Upper lobe of right lung (tissue), 1 donor: Measurements from ENCODE around the gene ANKRD27. TPM values are rescaled to one million over a fixed set of nuclear protein-coding genes. Genes with fewer than 3 reads are reported as not detected.
A peak's percentile ranks its signal among the peaks of the same experiment; 100 is the strongest.

Source experiments
- ATAC-seq: fragments of 200-7000 bp; cut with Tn5 transposase; one replicate; pipeline ENCODE4 v1.9.1; 2020; ENCODE audit warnings: mild to moderate bottlenecking, moderate library complexity
- DNase-seq: peaks from one replicate; pipeline ENCODE4 v3.0.0-alpha.2; 2020
- H3K27ac ChIP-seq: fragments of 200-600 bp; one replicate; pipeline ENCODE4 v1.8.0; 2022
- H3K27me3 ChIP-seq: fragments of 200-600 bp; one replicate; pipeline ENCODE4 v1.8.0; 2022; ENCODE audit warnings: mild to moderate bottlenecking
- H3K36me3 ChIP-seq: fragments of 200-600 bp; one replicate; pipeline ENCODE4 v1.8.0; 2022
- H3K4me1 ChIP-seq: fragments of 200-600 bp; one replicate; pipeline ENCODE4 v1.8.0; 2022
- H3K4me3 ChIP-seq: fragments of 200-600 bp; one replicate; pipeline ENCODE4 v1.8.0; 2022; ENCODE audit warnings: mild to moderate bottlenecking
- H3K9me3 ChIP-seq: fragments of 200-600 bp; one replicate; pipeline ENCODE4 v1.8.0; 2022
- intact Hi-C: fragments of 100-400 bp; cut with DNase I; formaldehyde crosslinking; loops from one replicate; pipeline ENCODE4 v1.11.0; 2022
- total RNA-seq: library from RNA; stranded (reverse); fragmentation: NEBNext Ultra II Directional; extraction: Animal tissue kit (Norgen Biotek cat#: 25700); gene quantifications from one replicate; pipeline ENCODE4 v1.2.1, GENCODE V29; 2021
- TF ChIP-seq, protein P1 (sequence below): fragments of 200-600 bp; IDR thresholded peaks from one replicate; pipeline ENCODE4 v1.8.0; 2022; ENCODE audit warnings: antibody characterized with exemption
- donor health status: DM: no; HTN: yes; CAD: no; lungs with severe emphysema.

The ANKRD27 gene
- total RNA-seq, 1 donor from 2014 or later: 35.6 TPM

DNA sequence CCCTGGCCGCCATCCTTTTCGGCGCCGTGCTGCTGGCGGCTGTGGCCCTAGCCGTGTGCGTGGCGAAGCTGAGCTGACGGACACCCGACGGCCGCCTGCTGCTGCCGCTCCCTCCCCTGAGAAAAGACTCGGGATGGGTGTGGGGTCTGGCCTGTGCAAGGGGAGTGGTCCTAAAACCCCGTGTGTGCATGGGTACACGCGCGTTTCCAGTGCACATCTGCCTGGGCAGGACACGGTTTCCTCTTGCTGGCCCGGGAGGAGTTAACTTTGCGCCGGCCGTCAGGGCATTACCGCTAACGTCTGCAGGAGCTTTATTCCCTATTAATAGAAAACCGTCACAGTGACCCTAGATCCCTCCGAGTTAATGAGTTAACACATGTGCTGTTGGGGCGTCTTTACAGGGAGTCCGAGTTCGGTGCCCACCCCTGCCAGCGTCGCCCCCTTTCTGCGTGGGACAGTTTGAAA, 1.9 kb upstream of the ANKRD27 start:
- peaks cover 18% of the 10 kb centered on the region for H3K4me1 ChIP-seq

DNA sequence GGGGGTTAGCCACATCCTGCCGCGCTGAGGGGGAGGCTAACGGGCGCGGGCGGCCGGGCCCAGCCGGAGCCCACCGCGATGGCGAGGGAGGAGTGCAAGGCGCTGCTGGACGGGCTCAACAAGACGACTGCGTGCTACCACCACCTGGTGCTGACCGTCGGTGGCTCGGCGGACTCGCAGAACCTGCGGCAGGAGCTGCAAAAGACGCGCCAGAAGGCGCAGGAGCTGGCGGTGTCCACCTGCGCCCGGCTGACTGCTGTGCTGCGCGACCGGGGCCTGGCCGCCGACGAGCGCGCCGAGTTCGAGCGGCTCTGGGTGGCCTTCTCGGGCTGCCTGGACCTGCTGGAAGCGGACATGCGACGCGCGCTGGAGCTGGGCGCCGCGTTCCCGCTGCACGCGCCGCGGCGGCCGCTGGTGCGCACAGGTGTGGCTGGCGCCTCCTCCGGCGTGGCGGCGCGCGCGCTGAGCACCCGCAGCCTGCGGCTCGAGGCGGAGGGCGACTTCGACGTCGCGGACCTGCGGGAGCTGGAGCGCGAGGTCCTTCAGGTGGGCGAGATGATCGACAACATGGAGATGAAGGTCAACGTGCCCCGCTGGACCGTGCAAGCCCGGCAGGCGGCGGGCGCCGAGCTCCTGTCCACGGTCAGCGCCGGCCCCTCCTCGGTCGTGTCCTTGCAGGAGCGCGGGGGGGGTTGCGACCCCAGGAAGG, 1.4 kb upstream of the ANKRD27 start:
- Histone ChIP-seq H3K36me3 (no peaks in the 10 kb centered on the region), H3K9me3 (no peaks in the 10 kb centered on the region), H3K27ac (no peak overlapping the region), H3K27me3 (peaks cover 22% of the 10 kb centered on the region), H3K4me1 (peaks cover 18% of the 10 kb centered on the region), H3K4me3 (peak overlapping the region; percentile 81)
- ATAC-seq (peak; percentile 5), DNase-seq (peak; percentile 73)
- intact Hi-C loops: no loop called here
- TF ChIP-seq, protein P1, sequence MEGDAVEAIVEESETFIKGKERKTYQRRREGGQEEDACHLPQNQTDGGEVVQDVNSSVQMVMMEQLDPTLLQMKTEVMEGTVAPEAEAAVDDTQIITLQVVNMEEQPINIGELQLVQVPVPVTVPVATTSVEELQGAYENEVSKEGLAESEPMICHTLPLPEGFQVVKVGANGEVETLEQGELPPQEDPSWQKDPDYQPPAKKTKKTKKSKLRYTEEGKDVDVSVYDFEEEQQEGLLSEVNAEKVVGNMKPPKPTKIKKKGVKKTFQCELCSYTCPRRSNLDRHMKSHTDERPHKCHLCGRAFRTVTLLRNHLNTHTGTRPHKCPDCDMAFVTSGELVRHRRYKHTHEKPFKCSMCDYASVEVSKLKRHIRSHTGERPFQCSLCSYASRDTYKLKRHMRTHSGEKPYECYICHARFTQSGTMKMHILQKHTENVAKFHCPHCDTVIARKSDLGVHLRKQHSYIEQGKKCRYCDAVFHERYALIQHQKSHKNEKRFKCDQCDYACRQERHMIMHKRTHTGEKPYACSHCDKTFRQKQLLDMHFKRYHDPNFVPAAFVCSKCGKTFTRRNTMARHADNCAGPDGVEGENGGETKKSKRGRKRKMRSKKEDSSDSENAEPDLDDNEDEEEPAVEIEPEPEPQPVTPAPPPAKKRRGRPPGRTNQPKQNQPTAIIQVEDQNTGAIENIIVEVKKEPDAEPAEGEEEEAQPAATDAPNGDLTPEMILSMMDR: no peak

More for the DNA sequence above, 1.9 kb upstream of the ANKRD27 start:
- no peaks in the 10 kb centered on the region for H3K9me3 ChIP-seq
- H3K36me3 ChIP-seq: no peaks in the 10 kb centered on the region
- no peak for DNase-seq
- intact Hi-C loops: no loop called here
- no peak for ATAC-seq
- peaks cover 22% of the 10 kb centered on the region for H3K27me3 ChIP-seq
- TF ChIP-seq, protein P1: no peak
- no peak overlapping the region for H3K27ac ChIP-seq
- peak overlapping the region; percentile 81 for H3K4me3 ChIP-seq

DNA sequence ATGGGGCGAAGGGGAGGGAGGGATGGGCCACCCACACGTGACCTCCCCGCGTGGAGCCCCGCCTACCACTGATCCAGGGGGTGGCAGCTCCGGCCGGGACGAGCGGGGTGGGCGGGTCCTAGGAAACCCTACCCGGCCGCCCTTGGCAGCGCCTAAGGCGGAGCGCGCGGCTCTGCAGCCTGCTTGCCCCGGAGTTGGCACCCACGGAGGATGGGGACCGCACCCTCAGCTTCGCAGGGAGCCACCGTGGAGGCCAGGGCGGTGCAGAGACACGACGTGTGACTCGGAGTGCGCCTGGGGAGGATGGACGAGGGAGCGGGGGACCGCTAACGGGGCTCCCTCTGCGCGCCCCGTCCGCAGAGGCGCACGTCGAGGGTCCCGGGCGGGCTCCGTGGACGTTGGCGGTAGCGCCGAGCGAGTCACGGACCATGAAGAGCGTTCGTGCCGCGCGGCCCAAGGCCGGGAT, 773 bp upstream of the ANKRD27 start, which contains the start of gene RGS9BP:
TSS of gene RGS9BP (plus strand) at position 129 of the 466 bp plus-strand sequence. CDS start 416 bp downstream, outside the sequence.
- Histone ChIP-seq H3K27ac (peak within 1 kb of the TSS; percentile 81), H3K4me3 (peak within 1 kb of the TSS; percentile 81), H3K27me3 (peaks cover 22% of the 10 kb centered on the region), H3K9me3 (no peaks in the 10 kb centered on the region), H3K36me3 (no peaks in the 10 kb centered on the region), H3K4me1 (peaks cover 20% of the 10 kb centered on the region)
- TF ChIP-seq, protein P1: no peak
- DNase-seq (peak; percentile 93), ATAC-seq (peak; percentile 79)
- intact Hi-C loops: no loop called here

DNA sequence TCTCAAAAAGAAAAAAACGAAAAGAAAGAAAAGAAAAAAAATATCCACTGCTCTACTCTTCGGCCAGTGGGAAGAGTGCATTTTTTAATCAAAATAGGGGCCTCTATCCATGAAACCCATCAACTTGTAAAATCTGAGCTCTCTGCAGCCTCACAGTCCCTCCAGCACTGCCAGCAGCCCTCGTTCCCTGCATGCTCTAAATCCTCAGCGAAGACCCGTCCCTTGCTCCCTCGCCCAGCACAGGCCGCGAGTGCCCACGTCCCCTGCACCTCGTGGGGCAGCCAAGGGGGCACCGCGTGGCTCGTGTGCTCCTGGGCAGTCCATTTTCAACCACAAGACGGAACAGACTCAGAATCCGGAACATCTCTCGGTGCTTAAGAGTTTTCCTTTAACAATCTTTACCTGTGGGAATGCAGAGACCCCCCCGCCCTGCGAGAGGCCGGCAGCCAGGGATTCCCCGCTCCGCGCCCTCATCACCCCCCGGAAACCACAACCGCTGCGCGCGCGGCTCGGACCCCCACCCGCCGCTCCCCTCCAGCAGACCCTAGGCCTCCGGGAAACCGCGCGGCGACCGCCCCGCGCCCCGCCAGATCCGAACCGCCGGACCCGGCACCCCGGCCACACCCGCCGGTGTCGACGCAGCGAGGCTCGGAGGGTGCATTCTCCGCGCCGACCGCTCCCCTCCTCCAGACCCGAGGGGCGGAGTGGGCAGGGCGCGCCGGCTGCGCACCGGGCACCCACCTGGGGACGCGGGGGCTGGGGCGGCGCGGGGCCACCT, 638 bp downstream of the ANKRD27 start:
- Histone ChIP-seq H3K36me3 (no peaks in the 10 kb centered on the region), H3K4me3 (peak overlapping the region; percentile 81), H3K4me1 (peaks cover 30% of the 10 kb centered on the region), H3K27ac (peak overlapping the region; percentile 81), H3K27me3 (peaks cover 22% of the 10 kb centered on the region), H3K9me3 (no peaks in the 10 kb centered on the region)
- ATAC-seq (no peak), DNase-seq (no peak)
- TF ChIP-seq, protein P1: no peak
- intact Hi-C loops: no loop called here

DNA sequence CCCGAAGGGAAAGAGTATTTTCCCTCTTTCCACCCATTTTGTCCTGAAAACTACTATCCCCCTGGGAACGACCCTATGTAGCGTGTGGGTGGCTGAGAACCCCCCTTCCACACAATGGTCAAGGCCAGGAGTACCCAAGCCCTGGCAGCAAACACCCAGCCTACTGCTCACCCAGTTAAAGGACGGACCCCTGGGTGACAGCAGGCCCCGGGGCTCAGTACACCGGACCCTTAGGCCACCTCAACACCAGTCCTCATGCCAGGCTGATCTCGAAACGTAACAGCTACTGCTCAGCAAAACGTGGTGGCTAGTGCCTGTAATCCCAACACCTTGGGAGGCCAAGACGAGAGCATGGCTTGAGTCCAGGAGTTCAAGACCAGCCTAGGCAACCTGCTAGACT, 1.4 kb downstream of the ANKRD27 start:
- peak overlapping the region; percentile 81 for H3K4me3 ChIP-seq
- peaks cover 22% of the 10 kb centered on the region for H3K27me3 ChIP-seq
- TF ChIP-seq, protein P1: no peak
- DNase-seq (no peak), ATAC-seq (no peak)
- H3K4me1 ChIP-seq: peaks cover 30% of the 10 kb centered on the region
- intact Hi-C loops: no loop called here
- H3K27ac ChIP-seq: no peak overlapping the region
- no peaks in the 10 kb centered on the region for H3K9me3 ChIP-seq
- H3K36me3 ChIP-seq: no peaks in the 10 kb centered on the region
